Stimulated activated CD4-positive, alpha-beta T cell treated with anti-CD3 and anti-CD28 coated beads, Interleukin-4, amount 100 ng/mL, for 48 hours (primary cell): ENCODE measurements around the gene LILRA6.
"Not testable (repeated sequence)": the region's sequence is repeated elsewhere in the genome, so short reads cannot be mapped to it uniquely, and the experiment has no call there.

Source experiments
- DNase-seq, 2 donors: peaks; one replicate each; pipeline ENCODE4 v3.0.0-alpha.2; 2020; ENCODE audit warnings: low read depth in 2 of 2

Gene LILRA6

GRCh38 chr19:54231077-54231931 is 11.3 kb downstream of the LILRA6 start:
- peak; percentile 87 to 88 for DNase-seq

GRCh38 chr19:54230031-54230430 is 12.6 kb downstream of the LILRA6 start:
- DNase-seq: no peak

- no peak for DNase-seq
Observed at GRCh38 chr19:54229146-54229545, 13.4 kb downstream of the LILRA6 start.

DNA sequence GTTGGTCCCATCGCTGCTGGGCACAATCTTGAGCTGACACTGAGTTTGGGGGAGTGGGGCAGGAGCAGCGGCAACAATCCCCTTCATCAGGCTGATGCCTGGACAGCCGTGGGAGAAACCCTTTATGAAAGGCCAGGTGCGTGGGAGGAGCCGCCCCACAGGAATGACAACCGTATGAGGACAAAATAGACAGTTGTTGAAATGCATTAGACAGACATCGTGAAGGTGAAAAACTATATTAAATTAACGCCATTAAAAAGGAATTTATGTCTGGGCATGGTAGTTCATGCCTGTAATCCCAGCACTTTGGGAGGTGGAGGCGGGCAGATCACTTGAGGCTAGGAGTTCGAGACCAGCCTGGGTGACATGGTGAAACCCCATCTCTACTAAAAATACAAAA is 18.0 kb downstream of the LILRA6 start:
- not testable (repeated sequence) for DNase-seq

GRCh38 chr19:54223937-54224281 is 18.7 kb downstream of the LILRA6 start:
- not testable (repeated sequence) for DNase-seq

- not testable (repeated sequence) for DNase-seq
Observed at GRCh38 chr19:54223277-54223936, 19.2 kb downstream of the LILRA6 start.

- not testable (repeated sequence) for DNase-seq
Observed at GRCh38 chr19:54222474-54223276, 19.9 kb downstream of the LILRA6 start, which contains the start of gene LILRB3. LILRB3 (minus strand) TSS chr19:54223007; CDS start chr19:54222976, 31 bp downstream.

- not testable (repeated sequence) for DNase-seq
Observed at GRCh38 chr19:54221947-54222346, 20.6 kb downstream of the LILRA6 start.

GRCh38 chr19:54219702-54220101 is 22.9 kb downstream of the LILRA6 start:
- not testable (repeated sequence) for DNase-seq

DNA sequence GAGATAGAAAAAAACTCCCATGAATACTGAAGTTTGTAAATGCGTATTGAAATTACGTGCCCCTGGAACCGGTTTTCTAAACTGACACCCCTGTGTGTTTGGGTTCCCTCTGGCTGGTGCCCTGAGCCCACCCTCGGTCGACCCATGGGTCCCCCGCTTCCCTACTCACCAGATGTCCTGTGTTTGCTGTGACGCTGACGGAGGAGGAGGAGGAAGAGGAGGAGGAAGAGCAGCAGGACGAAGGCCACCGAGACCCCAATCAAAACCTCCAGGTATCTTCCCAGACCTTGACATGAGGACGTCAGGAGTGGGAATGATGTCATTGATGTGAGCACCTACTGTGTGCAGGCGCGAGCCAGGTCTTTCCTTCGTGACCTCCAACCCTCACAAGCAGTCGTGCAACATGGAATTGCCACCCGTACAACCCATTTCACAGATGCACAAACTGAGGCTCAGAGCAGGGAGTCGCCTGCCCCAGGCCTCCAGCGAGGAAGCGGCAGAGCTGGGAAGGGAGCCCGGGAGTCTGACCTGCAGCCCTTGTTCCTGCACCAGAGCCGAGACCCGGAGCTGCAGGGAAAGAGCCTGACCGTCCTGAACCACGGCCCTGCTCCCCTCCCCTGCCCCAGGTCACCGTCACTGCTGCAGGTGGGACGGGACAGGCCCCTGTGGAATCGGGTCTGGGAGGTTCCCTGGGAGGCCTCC is 23.5 kb downstream of the LILRA6 start:
- DNase-seq: no peak

- DNase-seq: no peak
Observed at GRCh38 chr19:54218259-54218658, 24.3 kb downstream of the LILRA6 start.

DNA sequence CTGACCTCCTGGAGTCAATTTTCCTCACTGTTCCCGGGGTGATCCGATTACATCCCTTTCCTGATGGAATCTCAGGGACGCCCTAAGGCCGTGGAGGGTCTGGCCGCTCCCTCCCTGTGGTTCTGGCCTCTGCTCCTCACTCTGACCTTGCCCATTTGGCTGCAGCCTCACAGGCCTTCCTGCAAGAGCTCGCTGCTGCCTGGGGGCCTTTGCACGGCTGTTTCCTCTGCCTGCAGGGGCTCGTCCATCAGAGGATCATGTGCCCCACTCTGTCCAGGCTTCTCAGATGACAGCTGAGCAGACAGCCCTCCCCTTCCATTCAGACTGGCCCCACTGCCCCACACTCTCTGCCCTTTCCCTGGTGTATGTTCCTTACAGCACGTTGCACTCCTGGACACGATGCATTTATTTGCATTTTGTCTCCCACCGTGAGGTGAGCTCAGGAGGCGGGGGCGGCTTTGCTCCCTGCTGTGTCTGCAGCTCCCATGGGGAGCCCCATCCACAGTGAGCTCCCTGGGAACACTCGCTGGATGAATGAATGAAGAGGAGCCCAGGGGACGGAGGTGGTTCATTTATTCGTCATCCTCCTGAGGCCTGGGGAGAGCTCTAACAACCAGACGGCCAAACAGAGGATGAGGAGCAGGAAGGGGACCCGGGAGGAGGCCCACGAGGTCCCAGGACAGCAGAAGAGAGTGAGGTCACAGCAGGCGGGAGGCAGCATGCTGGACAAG is 24.9 kb downstream of the LILRA6 start:
- DNase-seq: not testable (repeated sequence)

- DNase-seq: no peak
Observed at GRCh38 chr19:54216869-54217268, 25.7 kb downstream of the LILRA6 start.

DNA sequence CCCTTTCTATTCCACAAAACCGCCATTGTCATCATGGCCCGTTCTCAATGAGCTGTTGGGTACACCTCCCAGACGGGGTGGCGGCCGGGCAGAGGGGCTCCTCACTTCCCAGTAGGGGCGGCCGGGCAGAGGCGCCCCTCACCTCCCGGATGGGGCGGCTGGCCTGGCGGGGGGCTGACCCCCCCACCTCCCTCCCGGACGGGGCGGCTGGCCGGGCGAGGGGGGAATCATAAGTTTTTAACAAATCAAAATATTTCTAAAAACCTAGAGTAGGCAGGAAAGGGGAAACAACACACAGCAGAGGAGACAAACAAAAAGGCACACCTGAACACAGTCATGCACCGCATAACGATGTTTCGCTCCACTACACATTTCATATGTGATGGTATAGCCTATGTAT is 27.9 kb downstream of the LILRA6 start:
- DNase-seq: not testable (repeated sequence)

- DNase-seq: not testable (repeated sequence)
Observed at GRCh38 chr19:54214217-54214616, 28.4 kb downstream of the LILRA6 start.

- DNase-seq: no peak
Observed at GRCh38 chr19:54211235-54211634, 31.4 kb downstream of the LILRA6 start.

GRCh38 chr19:54209811-54210494 is 32.6 kb downstream of the LILRA6 start:
- DNase-seq: no peak

DNA sequence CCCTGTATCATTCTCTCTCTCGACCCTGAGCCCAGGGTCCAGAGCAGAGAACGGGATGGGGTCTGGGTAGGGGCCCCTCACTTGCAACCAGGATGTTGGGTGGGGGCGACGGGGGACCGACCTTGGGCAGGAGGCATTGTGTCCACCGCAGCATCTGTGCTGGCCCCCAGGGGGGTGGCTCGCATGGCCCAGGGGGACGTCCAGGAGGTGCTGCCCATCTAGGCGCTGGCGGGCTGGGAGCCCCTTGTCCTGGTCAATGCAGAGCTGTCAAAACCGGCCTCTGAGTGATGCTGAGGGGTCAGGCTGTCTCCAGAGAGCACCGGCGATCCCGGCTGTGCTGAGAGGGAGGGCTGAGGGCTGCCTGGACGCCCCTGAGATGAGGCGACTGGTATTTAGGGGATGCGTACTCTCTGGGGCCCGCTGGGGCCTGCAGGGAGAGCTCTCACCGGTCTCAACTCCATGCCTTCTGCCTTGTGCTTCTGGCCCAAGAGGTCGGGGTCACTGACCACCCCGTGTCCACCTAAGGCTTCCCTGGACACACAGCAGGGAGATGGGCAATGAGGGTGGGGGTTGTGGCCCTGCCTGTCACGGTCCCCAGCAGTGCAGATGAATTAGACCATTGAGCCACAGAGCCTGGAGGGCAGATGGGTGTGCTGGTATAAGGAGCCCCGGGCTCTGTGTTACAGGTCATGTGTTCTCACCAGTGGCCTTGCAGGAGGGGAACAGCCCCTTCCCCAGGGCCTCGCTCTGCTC is 33.4 kb downstream of the LILRA6 start:
- DNase-seq: no peak

DNA sequence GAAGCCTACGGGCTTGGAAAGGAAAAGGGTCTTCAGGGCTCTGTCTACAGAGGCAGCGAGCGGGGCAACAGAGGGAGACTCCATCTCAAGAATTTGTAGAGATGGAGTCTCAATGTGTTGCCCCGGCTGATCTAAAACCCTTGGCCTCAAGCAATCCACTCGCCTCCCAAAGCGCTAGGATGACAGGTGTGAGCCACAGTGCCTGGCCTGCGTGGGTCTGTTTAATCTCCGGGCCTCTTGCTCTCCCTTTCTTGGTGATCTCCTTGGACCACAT is 33.9 kb downstream of the LILRA6 start:
- no peak for DNase-seq
